ENCODE results near the gene KMT2E. TPM values are rescaled to one million over a fixed set of nuclear protein-coding genes. Genes with fewer than 3 reads are reported as not detected.

KMT2E gene
- total RNA-seq, 1 experiment from 2014 or later, result 49.7 TPM

GRCh38 chr7:105127179-105127578, 113.2 kb downstream of the KMT2E start:
- H3K36me3 Mint-ChIP-seq (ENCODE audit: insufficient read depth, unreplicated experiment), result peaks cover 52% of the 10 kb centered on the region
- H3K4me3 Mint-ChIP-seq (ENCODE audit: unreplicated experiment), result no peak overlapping the region
- no peak overlapping the region for H3K27ac Mint-ChIP-seq (ENCODE audit: low read depth, unreplicated experiment)
- no TSS peak for BruUV-seq (replicated peaks)
- intact Hi-C loops (cut with micrococcal nuclease), result no loop called here
- ChIA-PET POLR2A (interaction anchor here (0.7 to 1.0 kb wide), 2 partner anchors 17 to 50 kb away, joined by 3 read pairs; no protein-coding TSS in a partner anchor), CTCF (interaction anchor here (0.6 to 1.8 kb wide), 3 partner anchors 9 to 89 kb away, joined by 3 to 7 read pairs (median 5); no protein-coding TSS in a partner anchor)
- TF ChIP-seq CTCF (IDR thresholded peaks at IDR 0.05; ENCODE audit: unreplicated experiment), result no peak
- no peak for DNase-seq (ENCODE audit: unreplicated experiment)
- no peaks in the 10 kb centered on the region for H3K4me1 Mint-ChIP-seq (ENCODE audit: insufficient read depth, unreplicated experiment)
- H3K9me3 Mint-ChIP-seq (ENCODE audit: unreplicated experiment), result no peaks in the 10 kb centered on the region
- no peaks in the 10 kb centered on the region for H3K27me3 Mint-ChIP-seq (ENCODE audit: insufficient read depth, unreplicated experiment)

- no peaks in the 10 kb centered on the region for H3K4me1 Mint-ChIP-seq (ENCODE audit: insufficient read depth, unreplicated experiment)
- no peak overlapping the region for H3K4me3 Mint-ChIP-seq (ENCODE audit: unreplicated experiment)
- no peak for TF ChIP-seq CTCF (IDR thresholded peaks at IDR 0.05; ENCODE audit: unreplicated experiment)
- H3K27ac Mint-ChIP-seq (ENCODE audit: low read depth, unreplicated experiment), result no peak overlapping the region
- intact Hi-C loops (cut with micrococcal nuclease), result no loop called here
- ChIA-PET POLR2A (interaction anchor here (1.0 kb wide), 1 partner anchor 13 kb away, joined by 3 read pairs; no protein-coding TSS in a partner anchor), CTCF (interaction anchor here (1.1 to 2.4 kb wide), 3 partner anchors 10 to 28 kb away, joined by 3 to 11 read pairs (median 5); no protein-coding TSS in a partner anchor)
- H3K9me3 Mint-ChIP-seq (ENCODE audit: unreplicated experiment), result no peaks in the 10 kb centered on the region
- no peaks in the 10 kb centered on the region for H3K27me3 Mint-ChIP-seq (ENCODE audit: insufficient read depth, unreplicated experiment)
- DNase-seq (ENCODE audit: unreplicated experiment), result no peak
- H3K36me3 Mint-ChIP-seq (ENCODE audit: insufficient read depth, unreplicated experiment), result peaks cover 44% of the 10 kb centered on the region
- BruUV-seq (replicated peaks), result no TSS peak
Observed at GRCh38 chr7:105130048-105130447, 116.0 kb downstream of the KMT2E start.

- Mint-ChIP-seq H3K27ac (ENCODE audit: low read depth, unreplicated experiment) (no peak overlapping the region), H3K36me3 (ENCODE audit: insufficient read depth, unreplicated experiment) (peaks cover 42% of the 10 kb centered on the region), H3K27me3 (ENCODE audit: insufficient read depth, unreplicated experiment) (no peaks in the 10 kb centered on the region), H3K9me3 (ENCODE audit: unreplicated experiment) (no peaks in the 10 kb centered on the region), H3K4me1 (ENCODE audit: insufficient read depth, unreplicated experiment) (no peaks in the 10 kb centered on the region), H3K4me3 (ENCODE audit: unreplicated experiment) (no peak overlapping the region)
- DNase-seq (ENCODE audit: unreplicated experiment), result no peak
- no TSS peak for BruUV-seq (replicated peaks)
- ChIA-PET POLR2A (interaction anchor here (1.0 kb wide), 1 partner anchor 13 kb away, joined by 3 read pairs; no protein-coding TSS in a partner anchor), CTCF (interaction anchor here (0.6 to 2.4 kb wide), 7 partner anchors 10 to 941 kb away, joined by 3 to 11 read pairs (median 3); no protein-coding TSS in a partner anchor)
- TF ChIP-seq CTCF (IDR thresholded peaks at IDR 0.05; ENCODE audit: unreplicated experiment), result no peak
- intact Hi-C loops (cut with micrococcal nuclease), result no loop called here
Observed at GRCh38 chr7:105130580-105130979, 116.6 kb downstream of the KMT2E start.

GRCh38 chr7:105131033-105131656, 117.1 kb downstream of the KMT2E start:
- Mint-ChIP-seq H3K4me1 (ENCODE audit: insufficient read depth, unreplicated experiment) (no peaks in the 10 kb centered on the region), H3K4me3 (ENCODE audit: unreplicated experiment) (no peak overlapping the region), H3K36me3 (ENCODE audit: insufficient read depth, unreplicated experiment) (peaks cover 46% of the 10 kb centered on the region), H3K27ac (ENCODE audit: low read depth, unreplicated experiment) (no peak overlapping the region), H3K9me3 (ENCODE audit: unreplicated experiment) (no peaks in the 10 kb centered on the region), H3K27me3 (ENCODE audit: insufficient read depth, unreplicated experiment) (no peaks in the 10 kb centered on the region)
- no peak for TF ChIP-seq CTCF (IDR thresholded peaks at IDR 0.05; ENCODE audit: unreplicated experiment)
- CTCF ChIA-PET, result interaction anchor here (0.6 to 1.3 kb wide), 7 partner anchors 10 to 942 kb away, joined by 3 to 5 read pairs (median 3); no protein-coding TSS in a partner anchor
- POLR2A ChIA-PET, result no interaction called here
- BruUV-seq (replicated peaks), result no TSS peak
- DNase-seq (ENCODE audit: unreplicated experiment), result no peak
- intact Hi-C loops (cut with micrococcal nuclease), result no loop called here

All from MCF 10A (cell line).